Activated naive CD4-positive, alpha-beta T cell (primary cell): ENCODE data around the gene BIK.
"Not testable (repeated sequence)": the region's sequence is repeated elsewhere in the genome, so short reads cannot be mapped to it uniquely, and the experiment has no call there.

ENCODE experiments used
- DNase-seq, 4 experiments: peaks; one replicate each; lab custom pipeline; 2025; lab: John Stamatoyannopoulos, UW

BIK gene

DNA sequence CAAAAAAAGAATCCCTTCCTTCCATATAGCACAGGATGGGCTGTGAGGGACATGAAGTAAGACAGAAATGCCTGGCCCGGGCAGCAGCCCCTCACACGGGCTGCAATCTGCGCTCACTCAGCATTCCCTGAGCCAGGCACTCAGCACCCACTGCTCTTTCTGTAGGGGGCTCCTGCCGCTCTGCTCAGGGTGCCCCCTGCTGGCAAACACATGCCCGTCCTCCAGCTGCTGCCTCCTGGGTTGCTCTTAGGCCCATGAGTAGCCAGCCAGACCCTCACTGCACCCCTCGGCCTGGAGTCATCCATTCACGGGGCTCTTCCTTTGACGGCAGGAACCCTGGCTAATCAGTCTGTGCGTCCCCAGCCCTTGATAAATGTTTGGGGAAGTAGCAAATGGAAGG is 25.7 kb downstream of the BIK start:
- DNase-seq: peak in 1 of 4 experiments; percentile 26

DNA sequence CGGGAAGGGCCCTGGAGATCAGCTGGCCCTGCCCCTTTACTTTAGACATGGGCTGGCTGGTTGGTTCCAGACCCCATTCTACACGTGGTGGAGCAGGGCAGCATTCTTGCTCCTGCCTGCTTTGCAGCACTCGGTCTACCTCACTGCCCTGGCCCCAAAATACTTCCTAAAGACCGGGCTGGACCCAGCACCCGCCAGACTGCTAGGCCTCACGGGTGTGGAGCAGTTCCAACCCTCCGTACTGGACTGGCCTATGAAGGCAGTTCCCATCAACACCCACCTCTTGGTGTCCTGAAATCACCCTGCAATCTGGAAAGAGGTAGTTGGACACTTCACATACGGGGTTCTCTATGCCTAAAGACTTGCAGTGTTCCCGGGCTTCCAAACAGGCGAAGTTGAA is 26.3 kb downstream of the BIK start:
- no peak for DNase-seq

DNA sequence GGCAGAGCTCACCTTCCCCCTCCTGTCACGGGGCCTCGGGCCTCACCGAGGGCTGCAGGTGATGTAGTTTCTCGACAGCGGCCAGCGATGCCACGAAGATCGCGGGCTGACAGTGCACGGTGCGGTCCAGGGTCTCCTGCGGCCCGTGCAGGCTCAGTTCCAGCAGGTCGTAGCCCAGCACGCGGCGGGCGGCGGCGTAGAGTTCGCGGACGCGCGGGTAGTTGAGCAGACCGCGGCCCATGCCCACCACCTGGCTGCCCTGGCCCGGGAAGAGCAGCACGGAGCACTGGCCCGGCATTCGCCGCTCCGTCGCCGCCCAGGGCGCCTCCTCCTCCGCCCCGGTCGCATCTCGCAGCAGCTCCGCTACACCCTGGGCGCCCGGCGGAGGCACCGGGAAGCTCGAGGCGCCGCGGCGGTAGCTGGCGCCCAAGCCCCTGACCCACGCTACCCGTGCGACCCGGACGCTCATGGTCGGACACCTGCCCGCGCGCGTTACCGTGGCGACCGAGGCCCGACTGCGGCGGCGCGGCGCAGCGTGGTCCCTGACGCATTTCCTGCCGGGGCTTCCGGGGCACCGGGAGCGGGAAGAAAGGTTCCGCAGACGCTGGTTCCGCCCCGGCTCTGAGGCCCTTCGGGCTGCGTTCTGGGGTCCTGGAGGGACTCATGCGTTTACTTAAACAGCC is 32.5 kb downstream of the BIK start, which contains the start of gene MCAT:
MCAT (minus strand) TSS at position 519 of the 683 bp plus-strand sequence; CDS start at position 469, 50 bp downstream.
- peak; percentile 55 to 72 (median 70) for DNase-seq

DNA sequence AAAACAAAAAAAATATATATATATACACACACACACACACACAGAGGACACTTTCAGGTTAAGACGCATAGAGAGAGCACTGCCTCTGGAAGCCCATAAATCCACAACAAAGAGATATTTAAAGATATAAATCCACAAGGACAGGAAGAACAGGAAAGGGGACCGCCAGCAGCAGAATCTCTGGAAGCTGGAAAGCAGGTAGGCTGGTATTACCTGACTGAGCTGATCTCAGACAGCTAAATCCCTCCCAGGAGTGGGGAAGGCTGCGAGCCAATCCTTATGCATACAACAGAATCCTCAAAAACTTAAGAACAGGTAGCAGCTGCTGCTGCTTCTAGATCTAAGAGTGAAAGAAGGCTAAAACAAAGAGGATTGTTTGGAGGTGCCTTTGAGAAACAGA is 34.4 kb downstream of the BIK start:
- no peak for DNase-seq

DNA sequence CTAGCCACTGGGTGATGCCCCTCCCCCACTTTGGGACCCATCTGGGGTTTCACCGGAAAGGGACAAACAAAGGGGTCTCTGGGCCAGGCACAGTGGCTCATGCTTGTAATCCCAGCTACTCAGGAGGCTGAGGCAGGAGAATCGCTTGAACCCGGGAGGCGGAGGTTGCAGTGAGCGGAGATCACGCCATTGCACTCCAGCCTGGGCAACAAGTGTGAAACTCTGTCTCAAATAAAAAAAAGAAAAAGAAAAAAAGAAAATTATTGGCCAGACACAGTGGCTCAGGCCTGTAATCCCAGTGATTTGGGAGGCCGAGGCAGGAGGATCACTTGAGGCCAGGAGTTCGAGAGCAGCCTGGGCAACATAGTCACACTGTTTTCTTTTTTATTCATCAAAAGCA is 34.8 kb downstream of the BIK start:
- DNase-seq: not testable (repeated sequence)

DNA sequence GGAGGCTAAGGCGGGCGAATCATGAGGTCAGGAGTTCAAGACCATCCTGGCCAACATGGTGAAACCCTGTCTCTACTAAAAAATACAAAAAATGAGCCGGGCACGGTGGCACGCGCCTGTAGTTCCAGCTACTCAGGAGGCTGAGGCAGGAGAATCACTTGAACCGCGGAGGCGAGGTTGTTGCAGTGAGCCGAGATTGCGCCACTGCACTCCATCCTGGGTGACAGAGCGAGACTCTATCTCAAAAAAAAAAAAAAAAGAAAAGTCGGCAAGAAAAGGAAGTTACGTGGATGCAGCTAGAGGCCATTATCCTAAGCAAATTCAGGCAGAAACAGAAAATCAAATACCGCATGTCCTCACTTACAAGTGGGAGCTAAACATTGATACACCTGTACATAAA is 35.8 kb downstream of the BIK start:
- not testable (repeated sequence) for DNase-seq

DNA sequence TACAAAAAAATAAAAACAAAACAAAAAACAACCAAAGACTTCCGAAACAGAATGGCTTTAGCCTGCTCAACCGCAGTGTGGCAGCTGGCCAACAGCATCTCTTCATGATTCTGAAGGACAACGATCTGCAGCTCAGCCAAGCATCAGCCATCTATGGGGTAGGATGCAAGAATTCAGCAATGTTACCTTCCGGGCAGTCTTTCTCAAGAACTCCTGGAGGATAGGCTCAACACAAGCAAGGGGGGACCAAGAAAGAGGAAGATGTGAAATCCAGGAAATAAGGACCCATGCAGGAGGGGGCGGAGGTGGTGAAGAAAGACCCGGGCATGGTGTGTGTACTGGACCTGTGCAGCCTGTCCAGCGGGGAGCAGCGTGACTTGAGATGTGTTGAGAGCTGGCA is 37.3 kb downstream of the BIK start:
- DNase-seq: no peak

DNA sequence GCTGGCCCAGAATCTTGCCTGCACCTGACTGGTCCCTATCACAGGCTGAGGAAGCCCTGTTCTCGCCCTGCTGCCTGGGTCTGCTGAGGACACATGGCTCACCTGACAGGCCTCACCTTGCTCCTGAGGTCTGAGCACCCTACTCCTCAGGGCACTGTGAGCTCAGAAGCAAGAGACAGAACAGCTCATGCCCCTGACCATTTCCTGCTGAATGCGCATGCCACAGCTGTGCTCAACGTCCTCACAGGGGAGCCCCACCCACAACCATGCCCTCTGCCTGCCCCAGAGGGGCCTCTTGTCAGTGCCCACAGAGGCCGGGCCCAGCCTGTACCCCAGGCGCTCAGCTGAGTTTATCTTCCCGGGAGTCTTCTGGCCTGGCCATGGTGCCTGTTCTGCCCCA is 38.0 kb downstream of the BIK start:
- DNase-seq: no peak

DNA sequence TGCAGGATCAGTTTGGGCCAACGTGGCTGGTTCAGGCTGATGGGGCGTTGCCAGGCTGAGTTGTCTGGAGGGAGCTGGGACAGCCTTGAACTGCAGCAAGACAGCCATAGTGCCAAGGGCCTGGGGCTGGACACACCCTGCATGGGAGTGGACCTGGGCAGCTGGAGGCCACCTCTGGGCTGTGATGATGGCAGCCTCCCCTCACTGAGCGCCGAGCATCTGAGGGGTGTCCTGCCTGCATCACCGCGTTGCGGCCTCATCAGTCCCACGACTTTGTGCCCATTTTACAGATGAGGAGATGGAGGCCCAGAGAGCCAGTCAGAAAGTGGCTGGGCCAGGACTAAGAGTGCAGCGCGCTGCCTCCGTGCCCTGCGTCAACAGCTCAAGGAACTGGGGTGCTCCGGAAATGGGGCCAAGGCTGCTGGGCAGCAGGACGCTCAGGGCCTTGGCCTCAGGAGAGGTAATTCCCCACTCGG is 40.2 kb downstream of the BIK start:
- no peak for DNase-seq

DNA sequence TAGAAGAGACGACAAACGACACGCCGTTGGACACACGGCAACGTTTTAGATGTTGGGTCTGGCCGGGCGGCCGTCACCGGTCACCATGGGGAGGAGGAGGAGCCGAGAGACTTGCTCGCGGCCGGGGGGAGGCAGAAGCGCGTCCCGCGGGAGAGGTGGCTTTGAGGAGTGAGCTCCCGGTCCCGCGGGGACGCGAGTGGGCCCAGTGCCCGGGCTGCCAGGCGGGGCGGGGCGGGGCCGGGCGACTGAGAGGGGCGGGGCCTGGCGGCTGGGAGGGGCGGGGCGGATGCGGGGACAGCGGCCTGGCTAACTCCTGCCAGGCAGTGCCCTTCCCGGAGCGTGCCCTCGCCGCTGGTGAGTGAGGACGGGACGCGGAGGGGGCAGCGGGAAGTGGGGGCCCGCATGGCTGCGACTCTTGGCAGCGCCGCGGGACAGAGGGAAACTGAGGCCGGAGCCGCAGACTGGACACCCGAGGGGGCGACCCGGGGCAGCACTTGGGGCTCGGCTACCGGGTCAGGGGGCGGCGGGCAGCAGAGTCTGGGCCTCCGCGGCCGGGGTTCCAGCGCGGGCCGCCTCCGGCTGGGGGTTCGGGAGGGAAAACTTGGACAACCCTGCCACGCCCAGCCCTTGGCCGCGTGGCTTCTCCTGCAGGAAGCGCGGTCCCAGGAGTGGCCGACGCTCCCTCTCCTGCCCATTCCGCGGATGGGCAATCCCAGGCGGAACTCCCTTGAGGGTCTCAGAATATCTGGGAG is 40.9 kb downstream of the BIK start, which contains the start of gene TSPO:
TSPO (plus strand) TSS at position 309 of the 752 bp plus-strand sequence. CDS start 7,680 bp downstream, outside the sequence.
- peak; percentile 20 to 63 (median 31) for DNase-seq

DNA sequence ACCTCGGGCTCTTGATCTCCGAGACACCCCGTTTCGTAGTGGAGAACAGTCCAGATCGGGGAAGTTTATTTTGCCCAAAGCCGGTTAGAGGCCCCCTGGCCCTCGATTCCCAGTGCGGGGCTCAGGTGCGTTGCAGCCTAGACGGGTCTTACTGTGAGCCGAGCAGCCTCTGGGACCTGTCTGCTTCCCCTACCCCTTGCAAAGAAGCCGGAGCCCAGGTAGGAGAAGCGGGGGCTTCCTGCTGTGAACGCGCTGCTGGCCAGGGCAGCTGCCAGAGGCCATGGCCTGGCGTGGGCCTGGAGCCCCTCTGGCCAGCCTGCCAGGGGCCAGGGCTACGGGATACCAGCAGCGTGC is 41.4 kb downstream of the BIK start:
- DNase-seq: no peak

DNA sequence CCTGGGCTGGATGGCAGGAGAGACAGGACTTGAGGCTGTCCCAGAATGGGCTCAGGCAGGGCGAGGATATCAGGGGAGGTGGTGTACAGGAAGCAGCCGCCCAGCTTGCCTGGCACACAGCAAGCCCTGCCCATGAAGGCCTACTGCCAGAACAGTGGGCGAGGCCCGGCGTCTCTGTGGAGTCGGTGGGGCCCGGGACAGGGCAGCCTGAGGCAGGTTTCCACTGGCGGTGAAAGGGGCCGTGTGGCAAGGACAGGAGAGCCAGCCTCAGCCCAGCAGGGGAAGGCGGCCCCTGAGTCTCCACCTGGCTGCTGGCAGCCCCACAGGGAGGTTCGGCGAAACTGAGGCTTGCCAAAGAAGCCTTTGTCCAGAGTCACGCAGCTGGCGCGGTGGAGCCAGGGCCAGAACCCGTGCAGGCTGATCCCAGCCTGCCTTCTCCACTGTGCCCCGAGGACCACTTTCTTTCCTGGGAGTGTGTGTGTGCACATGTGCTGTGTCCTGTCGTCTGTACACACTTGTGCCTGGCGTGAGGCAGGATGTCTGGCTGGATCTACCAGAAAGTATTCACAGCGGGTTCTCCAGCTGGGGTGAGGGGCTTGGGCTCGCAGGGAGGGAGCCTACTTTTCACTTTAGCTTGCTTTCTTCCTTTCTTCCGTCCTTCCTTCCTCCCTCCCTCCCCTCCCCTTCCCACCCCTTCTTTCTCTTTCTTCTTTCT is 42.0 kb downstream of the BIK start:
- peak in 2 of 4 experiments; percentile 46 to 59 for DNase-seq

DNA sequence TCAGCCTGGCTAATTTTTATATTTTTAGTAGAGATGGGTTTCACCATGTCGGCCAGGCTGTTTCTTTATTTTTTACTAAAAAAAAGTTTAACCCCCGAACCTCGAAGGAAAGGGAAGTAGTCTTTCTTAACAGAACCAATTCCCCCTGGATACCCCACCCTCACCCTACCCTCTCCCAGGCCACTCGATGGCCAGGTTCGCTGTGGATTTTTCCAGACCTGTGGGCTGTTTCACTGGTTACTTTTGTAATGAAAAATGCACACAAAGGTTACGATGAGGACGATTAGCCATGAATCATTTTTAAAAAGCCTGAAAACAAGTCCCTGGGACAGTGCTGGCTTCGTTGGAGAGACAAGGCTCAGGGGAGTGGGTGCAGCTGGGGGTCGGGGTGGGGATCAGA is 43.3 kb downstream of the BIK start:
- DNase-seq: no peak

DNA sequence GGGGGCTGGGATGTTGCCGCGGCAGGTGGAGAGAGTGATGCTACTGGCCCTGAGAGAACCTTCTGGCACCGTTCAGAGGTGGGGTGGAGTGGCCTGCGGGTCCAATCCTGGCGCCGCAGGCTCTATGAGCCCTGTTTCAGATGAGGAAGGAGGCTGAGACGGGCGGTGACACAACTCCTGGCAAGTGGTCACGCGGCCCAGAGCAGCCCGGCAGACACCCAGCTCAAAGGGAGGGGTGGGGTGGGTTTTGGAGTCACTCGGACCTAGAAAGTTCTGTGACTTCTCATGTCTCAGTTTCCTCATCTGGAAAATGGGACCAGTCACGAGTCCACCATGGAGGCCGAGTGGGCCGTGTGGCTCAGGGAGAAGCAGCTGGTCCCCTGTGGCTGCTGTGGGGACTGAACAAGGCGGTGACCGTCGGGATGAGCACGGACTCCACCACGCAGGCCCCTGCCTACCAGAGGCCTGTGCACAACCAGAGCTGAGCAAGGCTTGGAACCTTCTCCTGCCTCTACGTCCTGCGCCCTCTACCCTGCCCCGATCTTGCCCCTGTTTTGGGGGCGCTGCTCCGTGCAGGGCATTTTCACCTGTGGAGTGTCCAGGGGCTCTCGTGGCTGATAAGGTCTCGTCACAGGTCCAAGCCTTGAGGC is 44.5 kb downstream of the BIK start:
- DNase-seq: no peak

DNA sequence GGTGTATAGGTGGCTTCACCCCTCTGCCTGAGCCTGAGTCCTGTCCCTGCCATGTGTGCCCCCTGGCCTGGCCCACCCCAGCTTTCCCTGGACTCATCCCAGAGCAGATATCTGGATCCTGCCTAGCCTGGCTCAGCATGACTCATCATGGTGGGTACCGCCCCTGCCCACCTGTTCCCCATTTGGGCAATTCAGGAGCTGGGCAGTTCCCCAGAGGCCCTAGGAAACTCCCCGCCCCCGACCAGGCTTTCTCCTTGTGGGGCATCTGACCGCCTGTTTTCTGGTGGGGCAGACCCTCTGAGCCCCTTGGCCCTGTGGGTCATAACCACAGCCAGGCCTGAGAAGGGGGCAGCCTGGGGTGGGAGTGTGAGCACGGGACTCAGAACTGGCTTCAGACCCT is 45.2 kb downstream of the BIK start:
- DNase-seq: no peak

DNA sequence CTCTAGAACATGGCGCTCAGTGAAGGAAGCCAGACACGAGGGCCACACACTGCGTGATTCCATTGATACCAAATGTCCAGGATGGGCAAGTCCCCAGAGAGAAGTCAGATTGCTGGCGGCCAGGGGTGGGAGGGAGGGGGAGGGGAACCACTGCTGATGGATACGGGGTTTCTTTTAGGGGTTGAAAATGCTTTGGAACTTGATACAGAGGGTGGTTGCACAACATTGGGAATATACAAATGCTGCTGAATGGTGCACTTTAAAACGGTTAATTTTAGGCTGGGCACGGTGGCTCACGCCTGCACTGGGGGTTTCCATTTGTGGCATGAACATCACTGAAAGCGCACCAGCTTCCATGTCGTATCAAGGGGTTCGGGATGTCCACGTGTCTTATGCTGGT is 45.9 kb downstream of the BIK start:
- no peak for DNase-seq

DNA sequence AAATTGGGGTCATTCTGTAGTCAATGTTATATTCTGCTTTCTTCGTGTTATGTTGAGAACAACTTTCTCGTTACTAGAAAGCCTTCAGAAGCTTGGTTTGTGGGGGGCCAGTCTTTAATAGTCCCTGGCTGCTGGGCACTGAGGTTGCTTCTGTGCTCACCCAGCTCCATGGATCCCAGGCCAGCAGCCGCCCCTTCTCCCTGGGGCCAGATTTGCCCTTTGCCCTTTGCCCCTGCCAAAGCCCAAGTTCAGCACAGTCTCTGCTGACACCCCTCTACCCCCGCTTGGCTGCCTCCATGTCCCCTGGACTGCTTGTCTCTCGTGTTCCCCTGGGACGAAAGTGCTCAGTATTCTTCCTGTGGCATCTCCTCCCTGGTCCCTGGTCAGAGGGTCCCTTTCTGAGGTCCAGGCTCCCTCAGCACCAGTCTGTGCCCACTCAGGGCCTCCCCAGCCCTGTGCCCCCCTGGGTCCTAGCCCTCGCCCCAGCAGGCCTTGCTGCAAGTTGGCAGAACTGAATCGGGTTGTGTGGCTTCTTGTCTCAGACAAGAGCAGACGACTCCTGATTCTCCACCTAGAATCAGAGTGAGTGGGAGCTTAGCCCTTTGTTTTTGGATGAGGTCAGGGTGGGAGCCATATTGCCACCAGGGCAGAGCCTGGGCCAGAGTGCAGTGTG is 47.5 kb downstream of the BIK start:
- no peak for DNase-seq

DNA sequence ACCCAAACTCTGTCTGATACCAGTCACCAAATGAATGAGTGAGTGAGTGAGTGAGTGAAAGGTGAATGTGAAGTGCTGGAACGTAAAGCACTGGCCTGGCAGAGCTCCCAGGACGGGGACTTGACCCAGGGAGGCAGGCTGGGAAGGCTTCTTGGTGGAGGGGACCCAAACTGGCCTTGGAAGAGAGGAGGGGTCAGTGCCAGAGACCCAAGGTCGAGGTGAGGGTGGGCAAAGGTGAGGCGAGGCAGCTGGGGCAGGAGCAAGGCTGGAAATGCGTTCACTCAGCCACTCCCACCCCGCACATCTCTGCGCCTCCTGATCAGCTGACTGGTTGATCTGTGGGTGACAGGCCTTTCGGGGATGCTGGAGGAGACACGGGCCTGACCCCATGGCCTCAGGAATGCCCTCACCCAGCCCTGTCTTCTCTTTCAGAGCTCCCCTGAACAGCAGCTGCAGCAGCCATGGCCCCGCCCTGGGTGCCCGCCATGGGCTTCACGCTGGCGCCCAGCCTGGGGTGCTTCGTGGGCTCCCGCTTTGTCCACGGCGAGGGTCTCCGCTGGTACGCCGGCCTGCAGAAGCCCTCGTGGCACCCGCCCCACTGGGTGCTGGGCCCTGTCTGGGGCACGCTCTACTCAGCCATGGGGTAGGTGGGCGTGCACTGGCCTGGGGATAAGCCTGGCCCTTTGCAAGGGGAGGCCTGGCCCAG is 48.4 kb downstream of the BIK start:
- no peak for DNase-seq

DNA sequence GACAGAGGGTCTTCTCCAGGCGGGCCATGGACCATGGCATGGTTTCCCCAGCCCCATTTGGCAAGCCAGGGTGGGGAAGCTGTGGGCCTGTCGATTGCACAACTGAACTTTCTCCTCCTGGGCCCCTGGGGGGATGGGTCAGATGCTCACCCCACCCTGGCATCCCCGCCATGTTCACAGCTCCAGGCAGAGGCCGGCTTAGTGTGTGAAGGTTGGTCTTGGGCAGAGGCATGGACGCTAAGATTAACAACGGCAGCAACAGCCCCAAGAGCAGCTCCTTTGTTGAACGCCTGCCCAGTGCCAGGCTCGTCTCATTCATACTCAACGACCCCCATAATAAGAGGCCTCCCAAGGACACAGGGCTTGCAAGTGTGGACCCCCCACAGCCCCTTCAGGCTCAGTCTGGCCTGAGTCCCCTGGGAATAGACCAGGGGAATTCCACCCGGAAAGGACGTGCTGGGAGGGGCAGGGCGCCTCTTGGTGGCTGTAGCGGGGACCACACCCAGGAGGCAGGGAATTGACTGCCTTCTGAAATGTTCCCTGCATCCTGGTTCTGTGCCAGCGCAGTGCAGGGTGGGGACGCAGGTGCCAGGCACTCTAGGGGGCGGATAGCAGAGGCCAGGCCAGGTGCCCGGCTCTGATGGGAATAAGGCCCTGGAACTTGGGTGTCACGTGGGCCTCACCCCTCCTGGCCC is 49.1 kb downstream of the BIK start:
- no peak for DNase-seq

DNA sequence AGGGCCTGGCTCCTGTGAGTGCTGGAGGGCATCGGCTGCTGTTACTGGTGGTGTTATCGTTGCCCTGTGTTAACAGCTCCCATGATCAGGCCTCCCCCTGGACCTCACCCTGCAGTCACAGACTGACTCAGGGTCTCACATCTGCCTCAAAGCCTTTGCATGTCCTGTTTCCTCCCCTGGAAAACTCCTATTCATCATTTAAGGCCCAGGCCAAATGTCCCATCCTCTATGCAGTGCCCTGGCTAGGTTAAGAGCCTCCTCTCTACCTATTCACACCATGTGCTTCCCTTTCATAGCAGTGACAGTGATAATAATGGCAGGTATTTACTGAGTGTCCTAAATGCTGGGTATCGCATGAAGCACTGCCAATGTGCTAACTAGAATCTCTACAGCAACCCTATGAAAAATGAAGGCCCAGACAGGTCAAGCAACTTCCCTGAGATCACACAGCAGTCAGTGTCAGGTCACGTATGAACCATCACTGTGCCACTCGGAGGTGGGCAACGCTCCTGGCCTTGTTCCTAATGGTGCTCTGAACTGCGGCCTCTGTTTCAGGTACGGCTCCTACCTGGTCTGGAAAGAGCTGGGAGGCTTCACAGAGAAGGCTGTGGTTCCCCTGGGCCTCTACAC is 50.1 kb downstream of the BIK start:
- DNase-seq: no peak
